Measurements from ENCODE around the gene PCID2. TPM values are rescaled to one million over a fixed set of nuclear protein-coding genes. Genes with fewer than 3 reads are reported as not detected.

Gene PCID2
- total and polyA plus RNA-seq, 2 of the 13 experiments (the other 11 are each of a cell fraction or from before 2014, with no cell fraction given), result 65.0 to 111 TPM

- no peak for TF ChIP-seq JARID2 (CRISPR knock-in tag; IDR thresholded peaks at IDR 0.05; ENCODE audit: insufficient replicate concordance)
- TF ChIP-seq ATF3 (CRISPR knock-in tag; IDR thresholded peaks at IDR 0.05), result no peak
- 0 out of 2 replicates have a peak, but pooled peaks have one; percentile 29 for TF ChIP-seq ZFP90 (CRISPR knock-in tag; IDR thresholded peaks at IDR 0.05; ENCODE audit: borderline replicate concordance)
- TF ChIP-seq RFX1 (IDR thresholded peaks at IDR 0.05), result no peak
- TF ChIP-seq TARDBP (CRISPR knock-in tag; IDR thresholded peaks at IDR 0.05), result peak; percentile 81
- TF ChIP-seq PCBP2 (optimal IDR thresholded peaks at IDR 0.05; ENCODE audit: low read depth, low read length, poor library complexity, severe bottlenecking), result peak; percentile 50
- TF ChIP-seq NKX3-1 (CRISPR knock-in tag; IDR thresholded peaks at IDR 0.05), result no peak
- TF ChIP-seq EP300 (IDR thresholded peaks at IDR 0.05; ENCODE audit: low read depth in 2 of 2, low read length in 2 of 2), result no peak; a peak in 1 of 4 replicates
- peak; percentile 61 for TF ChIP-seq EP300 (CRISPR knock-in tag; IDR thresholded peaks at IDR 0.05; ENCODE audit: borderline replicate concordance)
- TF ChIP-seq ZNF800 (CRISPR knock-in tag; IDR thresholded peaks at IDR 0.05), result no peak
- TF ChIP-seq ZBTB44 (CRISPR knock-in tag; IDR thresholded peaks at IDR 0.05), result no peak
- peak; percentile 53; the same call in 1 of the 2 replicates for TF ChIP-seq NFKBIZ (CRISPR knock-in tag; IDR thresholded peaks at IDR 0.05)
- TF ChIP-seq CEBPG (CRISPR knock-in tag; IDR thresholded peaks at IDR 0.05), result no peak
- TF ChIP-seq MBNL3 (CRISPR knock-in tag; conservative IDR thresholded peaks at IDR 0.05), result no peak
- peak; percentile 53 for TF ChIP-seq ZMYM4 (CRISPR knock-in tag; IDR thresholded peaks at IDR 0.05)
- peak; percentile 50; the same call in 1 of the 2 replicates for TF ChIP-seq NRL (CRISPR knock-in tag; IDR thresholded peaks at IDR 0.05; ENCODE audit: borderline replicate concordance)
- TF ChIP-seq IRF9 (CRISPR knock-in tag; IDR thresholded peaks at IDR 0.05; ENCODE audit: borderline replicate concordance), result peak; percentile 72; the same call in 1 of the 2 replicates
- 0 out of 2 replicates have a peak, but pooled peaks have one; percentile 27 for TF ChIP-seq HMG20B (CRISPR knock-in tag; conservative IDR thresholded peaks at IDR 0.05)
- TF ChIP-seq ZNF687 (CRISPR knock-in tag; IDR thresholded peaks at IDR 0.05), result peak; percentile 99
- TF ChIP-seq IRF2 (CRISPR knock-in tag; IDR thresholded peaks at IDR 0.05), result 0 out of 2 replicates have a peak, but pooled peaks have one; percentile 22
Measured at GRCh38 chr13:113157929-113158747, 50.3 kb downstream of the PCID2 start, which contains the start of gene PROZ (continued).

Measured in HepG2 (cell line).